ENCODE measurements around the gene RASSF8.

DNA sequence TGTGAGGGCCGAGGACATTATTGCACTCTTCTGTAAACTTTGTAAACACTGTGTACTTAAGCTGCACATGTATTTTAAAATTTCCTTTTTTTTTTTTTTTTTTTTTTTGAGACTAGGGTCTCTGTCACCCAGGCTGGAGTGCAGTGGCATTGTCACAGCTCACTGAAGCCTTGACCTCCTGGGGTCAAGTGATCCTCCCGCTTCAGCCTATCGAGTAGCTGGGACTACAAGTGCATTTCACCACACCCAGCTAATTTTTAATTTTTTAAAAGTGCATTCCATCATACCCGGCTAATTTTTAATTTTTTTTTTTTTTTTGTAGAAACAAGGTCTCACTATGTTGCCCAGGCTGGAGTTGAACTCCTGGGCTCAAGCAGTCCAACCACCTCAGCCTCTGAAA lies 42.4 kb downstream of the RASSF8 start:
- TF ChIP-seq EZH2 (IDR thresholded peaks at IDR 0.05; ENCODE audit: borderline replicate concordance, low read depth, low read length, severe bottlenecking) (no peak), POLR2AphosphoS5 (IDR thresholded peaks at IDR 0.05; ENCODE audit: insufficient read depth, low read depth, low read length) (no peak), POLR2A (IDR thresholded peaks at IDR 0.05; ENCODE audit: low read depth, low read length) (no peak), MYC (IDR thresholded peaks at IDR 0.05; ENCODE audit: low read depth, low read length) (no peak), FOS (IDR thresholded peaks at IDR 0.05; ENCODE audit: borderline replicate concordance, insufficient read depth, low read length) (no peak), JUN (IDR thresholded peaks at IDR 0.05; ENCODE audit: borderline replicate concordance, insufficient read depth, insufficient read length, low read depth) (no peak)
- TF ChIP-seq, protein P1, sequence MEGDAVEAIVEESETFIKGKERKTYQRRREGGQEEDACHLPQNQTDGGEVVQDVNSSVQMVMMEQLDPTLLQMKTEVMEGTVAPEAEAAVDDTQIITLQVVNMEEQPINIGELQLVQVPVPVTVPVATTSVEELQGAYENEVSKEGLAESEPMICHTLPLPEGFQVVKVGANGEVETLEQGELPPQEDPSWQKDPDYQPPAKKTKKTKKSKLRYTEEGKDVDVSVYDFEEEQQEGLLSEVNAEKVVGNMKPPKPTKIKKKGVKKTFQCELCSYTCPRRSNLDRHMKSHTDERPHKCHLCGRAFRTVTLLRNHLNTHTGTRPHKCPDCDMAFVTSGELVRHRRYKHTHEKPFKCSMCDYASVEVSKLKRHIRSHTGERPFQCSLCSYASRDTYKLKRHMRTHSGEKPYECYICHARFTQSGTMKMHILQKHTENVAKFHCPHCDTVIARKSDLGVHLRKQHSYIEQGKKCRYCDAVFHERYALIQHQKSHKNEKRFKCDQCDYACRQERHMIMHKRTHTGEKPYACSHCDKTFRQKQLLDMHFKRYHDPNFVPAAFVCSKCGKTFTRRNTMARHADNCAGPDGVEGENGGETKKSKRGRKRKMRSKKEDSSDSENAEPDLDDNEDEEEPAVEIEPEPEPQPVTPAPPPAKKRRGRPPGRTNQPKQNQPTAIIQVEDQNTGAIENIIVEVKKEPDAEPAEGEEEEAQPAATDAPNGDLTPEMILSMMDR (IDR thresholded peaks at IDR 0.05; ENCODE audit: extremely low read depth in 1 of 2, insufficient read depth in 1 of 2, low read depth in 1 of 2, low read length in 2 of 2) = no peak
- TF ChIP-seq, protein P2, sequence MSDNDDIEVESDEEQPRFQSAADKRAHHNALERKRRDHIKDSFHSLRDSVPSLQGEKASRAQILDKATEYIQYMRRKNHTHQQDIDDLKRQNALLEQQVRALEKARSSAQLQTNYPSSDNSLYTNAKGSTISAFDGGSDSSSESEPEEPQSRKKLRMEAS (IDR thresholded peaks at IDR 0.05; ENCODE audit: insufficient read depth, insufficient read length) = no peak

Measured in endothelial cell of umbilical vein (primary cell).